GM21576 (cell line): ENCODE data around the gene LUC7L.
A peak's percentile ranks its signal among the peaks of the same experiment; 100 is the strongest.
"Not testable (repeated sequence)": the region's sequence is repeated elsewhere in the genome, so short reads cannot be mapped to it uniquely, and the experiment has no call there.

Experiments used
- ATAC-seq: cut with Tn5 transposase; IDR thresholded peaks from one replicate; pipeline ENCODE4 v1.9.1; 2021; ENCODE audit warnings: mild to moderate bottlenecking, moderate library complexity; ENCODE audit not compliant: unreplicated experiment

LUC7L gene, protein sequence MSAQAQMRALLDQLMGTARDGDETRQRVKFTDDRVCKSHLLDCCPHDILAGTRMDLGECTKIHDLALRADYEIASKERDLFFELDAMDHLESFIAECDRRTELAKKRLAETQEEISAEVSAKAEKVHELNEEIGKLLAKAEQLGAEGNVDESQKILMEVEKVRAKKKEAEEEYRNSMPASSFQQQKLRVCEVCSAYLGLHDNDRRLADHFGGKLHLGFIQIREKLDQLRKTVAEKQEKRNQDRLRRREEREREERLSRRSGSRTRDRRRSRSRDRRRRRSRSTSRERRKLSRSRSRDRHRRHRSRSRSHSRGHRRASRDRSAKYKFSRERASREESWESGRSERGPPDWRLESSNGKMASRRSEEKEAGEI

DNA sequence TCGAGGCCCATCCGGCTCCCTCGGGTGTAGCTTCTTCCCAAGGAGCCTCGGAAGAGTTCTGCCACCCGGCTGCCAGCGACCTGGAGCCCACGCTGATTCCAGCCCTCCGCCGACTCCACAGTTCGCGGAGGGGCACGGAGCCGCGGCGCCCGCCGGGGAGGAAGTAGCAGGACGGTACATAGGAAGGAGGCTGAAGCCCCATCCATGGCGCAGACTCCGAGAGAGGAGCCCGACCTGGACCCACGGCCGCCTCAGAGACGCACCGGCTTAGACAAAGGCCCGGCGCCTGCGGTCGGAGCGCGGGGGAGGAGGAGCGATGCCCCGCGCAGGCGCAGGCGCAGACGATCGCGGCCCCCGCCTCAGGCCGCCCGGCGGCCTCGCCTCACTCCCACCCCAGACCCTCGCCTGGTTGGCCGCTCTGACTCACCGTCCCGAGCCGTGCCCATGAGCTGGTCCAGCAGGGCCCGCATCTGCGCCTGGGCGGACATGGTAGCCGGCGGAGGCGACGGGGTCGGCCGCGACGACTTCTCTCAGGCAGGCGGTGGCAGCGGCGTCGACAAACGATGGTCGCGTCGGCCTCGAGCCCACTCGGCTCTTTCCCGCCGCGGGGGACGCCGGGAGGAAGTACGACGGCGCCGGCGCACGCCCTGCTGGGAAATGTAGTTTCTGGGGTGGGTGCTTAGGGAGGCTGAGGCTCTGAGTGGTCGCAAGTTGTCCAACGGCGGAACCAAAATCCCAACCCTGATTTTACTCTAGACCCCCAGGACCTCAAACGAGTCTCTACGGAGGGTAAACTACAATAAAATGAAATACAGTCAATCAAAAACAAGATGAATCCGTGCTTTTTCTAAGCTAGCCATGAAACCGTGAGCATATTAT lies at the start of gene LUC7L:
TSS of gene LUC7L (minus strand) at position 598 of the 879 bp plus-strand sequence. CDS start at position 488, 110 bp downstream.
- peak; percentile 77 for ATAC-seq

DNA sequence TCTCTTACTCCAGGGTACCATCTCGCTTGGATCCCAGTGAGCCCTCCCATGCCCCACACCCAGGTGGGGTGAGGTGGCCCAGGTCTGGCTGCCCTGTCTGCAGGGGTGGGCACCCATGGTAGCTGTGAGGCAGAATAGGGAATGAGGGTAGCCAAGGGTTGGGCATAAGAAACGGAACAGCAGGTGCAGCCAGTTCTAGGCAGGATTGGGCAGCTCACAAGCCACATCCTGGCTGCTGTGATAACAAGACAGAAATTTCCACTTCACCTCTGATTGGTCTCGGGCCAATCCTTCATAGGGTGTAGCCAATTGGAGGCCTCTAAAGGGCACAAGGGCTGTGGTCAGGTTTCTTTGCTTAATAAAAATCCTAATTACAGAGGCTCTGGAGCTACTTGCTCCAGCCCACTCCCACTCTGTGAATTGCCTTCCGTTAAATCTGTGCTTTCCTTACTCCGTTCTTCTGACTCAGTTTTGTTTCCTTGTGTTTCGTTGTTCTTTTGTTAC lies 49.7 kb upstream of the LUC7L start:
- no peak for ATAC-seq

DNA sequence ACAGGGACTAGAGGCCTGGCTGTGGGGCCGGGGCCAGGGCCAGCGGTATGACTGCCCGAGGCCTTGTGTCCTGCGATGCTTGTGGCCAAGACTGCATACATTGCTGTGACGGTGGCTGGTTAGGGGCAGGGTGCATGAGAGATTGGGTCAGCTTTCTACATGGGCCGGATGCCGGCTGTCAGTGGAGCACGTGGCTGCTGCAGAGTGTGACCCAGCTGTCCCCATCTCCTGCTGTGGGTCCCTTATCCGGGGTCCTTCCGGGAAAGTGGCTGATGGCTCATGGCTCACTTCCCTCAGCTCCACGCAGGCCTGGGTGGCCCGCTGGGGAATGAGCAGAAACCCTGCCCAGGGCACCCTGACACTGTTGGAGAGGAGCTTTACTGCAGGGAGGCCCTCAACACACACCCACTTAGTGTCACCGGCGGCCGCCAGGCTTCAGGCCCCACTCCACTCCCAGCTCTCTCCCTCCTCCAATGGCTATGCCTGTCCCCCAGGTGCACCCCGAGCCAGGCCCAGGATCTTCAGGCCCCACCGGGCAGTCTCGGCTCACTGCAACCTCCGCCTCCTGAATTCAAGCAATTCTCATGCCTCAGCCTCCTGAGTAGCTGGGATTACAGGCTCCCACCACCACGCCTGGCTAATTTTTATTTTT lies 47.3 kb upstream of the LUC7L start:
- no peak for ATAC-seq

DNA sequence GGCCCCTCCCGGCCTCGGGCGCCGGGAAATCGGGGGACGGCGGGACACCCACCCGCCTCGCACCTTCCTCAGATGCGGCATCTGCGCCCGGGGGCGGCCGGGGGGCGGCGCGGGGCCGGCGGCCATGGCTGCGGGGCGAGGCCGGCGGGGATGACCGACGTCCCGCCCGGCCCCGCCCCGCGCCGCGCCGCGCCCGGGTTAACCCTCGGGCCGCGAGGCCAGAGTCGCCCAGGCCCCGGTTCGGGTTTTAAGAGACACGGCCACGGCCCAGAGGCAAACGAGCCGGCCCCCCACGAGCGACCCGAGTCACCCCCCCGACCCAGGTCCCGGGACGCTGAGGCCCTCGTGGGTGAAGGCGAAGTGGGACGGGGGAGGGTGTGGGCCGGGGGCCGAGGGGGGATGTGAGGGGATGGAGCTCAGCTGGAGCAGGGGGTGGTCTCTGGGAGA lies 46.6 kb upstream of the LUC7L start, which contains the start of gene RGS11:
TSS of gene RGS11 (minus strand) at position 159 of the 447 bp plus-strand sequence. CDS start at position 126, 33 bp downstream.
- no peak for ATAC-seq

DNA sequence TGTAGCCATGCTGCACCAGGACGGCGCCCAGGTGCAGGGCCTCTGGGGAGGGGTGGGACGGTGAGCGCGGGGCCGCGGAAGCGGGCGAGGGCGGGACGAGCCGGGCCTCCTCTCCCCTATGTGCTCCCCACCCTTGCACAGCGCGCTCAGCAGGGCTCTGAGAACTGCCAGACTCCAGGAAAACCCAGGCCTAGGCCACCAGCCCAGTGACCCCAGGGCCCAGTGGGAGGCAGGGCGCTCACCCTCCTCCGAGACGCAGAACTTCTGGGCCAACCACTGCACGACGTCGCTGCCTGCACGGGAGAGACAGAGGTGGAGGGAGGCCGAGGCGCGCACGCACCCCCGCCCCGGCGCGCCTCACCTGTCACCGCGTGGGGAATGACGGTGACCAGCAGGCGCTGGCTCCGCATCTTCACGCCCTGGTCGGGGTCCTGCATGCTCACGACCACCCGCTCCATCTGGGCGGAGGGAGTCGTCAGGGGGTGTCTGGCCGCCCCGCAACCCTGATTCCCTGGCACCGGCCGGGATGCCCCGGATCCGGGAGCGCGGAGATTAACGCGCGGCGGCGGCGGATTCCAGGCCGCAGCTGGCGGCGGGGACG lies 45.9 kb upstream of the LUC7L start:
- no peak for ATAC-seq

GRCh38 chr16:273547-274421 lies 44.5 kb upstream of the LUC7L start:
- no peak for ATAC-seq

DNA sequence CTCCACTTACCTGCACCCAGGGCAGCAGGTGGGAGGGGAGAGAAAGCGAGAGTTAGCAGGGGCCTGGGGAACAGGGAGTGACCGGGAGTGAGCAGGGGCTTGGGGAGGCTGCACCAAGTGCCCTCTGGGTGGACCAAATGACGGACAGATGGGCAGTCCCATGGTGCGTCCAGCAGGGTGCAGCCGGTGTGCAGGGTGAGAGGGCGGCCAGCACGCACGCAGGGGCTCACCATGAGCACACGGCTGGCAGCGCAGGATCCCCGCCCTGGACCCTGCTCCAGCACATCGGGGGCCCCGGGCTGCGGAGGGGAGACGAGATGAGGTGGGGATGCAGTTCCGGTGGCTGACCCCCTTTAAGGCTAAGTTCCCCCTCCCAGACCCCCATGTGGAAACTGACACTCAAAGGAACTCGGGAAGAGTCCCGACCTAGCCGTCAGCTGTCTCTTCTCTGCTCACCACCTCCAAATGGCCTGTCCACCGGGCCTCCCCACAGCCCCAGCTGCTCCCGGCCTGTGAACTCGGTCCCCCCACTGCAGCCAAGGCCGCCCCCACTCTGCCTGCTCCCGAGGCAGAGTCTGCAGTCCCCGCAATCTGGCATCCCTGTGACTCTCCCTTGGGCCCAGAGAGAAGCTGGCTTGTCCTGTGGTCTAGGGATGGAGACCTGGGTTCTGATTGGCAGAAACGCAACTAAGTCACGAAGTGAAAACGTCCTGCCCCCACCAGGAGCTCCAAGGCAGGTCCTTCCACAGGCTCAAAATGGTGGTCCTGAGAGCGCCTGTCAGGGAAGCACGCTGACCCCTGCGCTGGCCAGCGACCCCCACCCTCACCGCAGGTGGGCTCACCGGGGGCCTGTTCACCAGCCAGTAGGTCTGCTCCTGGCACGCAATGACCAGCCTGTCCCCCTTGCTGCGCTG lies 43.6 kb upstream of the LUC7L start:
- no peak for ATAC-seq

- ATAC-seq: no peak
Observed at GRCh38 chr16:270381-271255, 41.4 kb upstream of the LUC7L start.

DNA sequence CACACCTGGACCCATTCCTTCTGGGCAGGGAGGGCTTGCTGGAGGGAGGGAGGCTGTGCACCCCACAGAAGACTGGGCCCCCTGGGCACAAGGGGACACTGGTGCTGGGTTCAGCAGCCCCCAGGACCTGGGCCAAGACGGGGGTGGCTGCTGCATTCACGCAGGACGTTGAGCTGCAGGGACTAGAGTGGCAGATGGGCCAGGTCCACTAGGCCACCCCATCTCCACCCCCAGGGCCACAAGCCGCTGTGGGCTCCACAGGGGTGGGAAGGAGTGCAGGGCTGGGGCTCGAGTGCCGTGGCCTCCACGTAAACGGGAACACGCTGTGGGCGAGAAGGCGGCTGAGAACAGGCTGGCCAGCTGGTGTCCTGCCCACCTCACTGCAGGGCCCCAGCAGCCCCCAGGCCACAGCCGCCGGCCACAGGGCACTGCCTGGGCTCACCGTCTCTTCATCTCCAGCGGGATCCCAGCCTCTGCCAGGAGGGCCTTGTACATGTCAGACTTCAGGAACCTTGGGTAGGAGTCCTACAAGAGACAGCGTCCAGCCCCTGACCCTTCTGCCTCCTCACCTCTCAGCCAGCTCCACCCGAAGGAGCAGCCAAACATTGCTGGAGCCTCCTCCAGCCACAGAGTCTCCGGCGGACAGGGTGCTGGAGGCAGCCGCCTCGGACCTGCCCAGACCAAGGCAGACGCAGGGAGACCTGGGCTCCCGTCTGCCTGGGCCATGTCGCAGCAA lies 40.0 kb upstream of the LUC7L start:
- ATAC-seq: no peak

- no peak for ATAC-seq
Observed at GRCh38 chr16:268141-269053, 39.1 kb upstream of the LUC7L start.

GRCh38 chr16:267562-267961 lies 38.3 kb upstream of the LUC7L start:
- ATAC-seq: not testable (repeated sequence)

- ATAC-seq: no peak
Observed at GRCh38 chr16:266258-267164, 37.3 kb upstream of the LUC7L start.

- no peak for ATAC-seq
Observed at GRCh38 chr16:265711-266110, 36.5 kb upstream of the LUC7L start.

DNA sequence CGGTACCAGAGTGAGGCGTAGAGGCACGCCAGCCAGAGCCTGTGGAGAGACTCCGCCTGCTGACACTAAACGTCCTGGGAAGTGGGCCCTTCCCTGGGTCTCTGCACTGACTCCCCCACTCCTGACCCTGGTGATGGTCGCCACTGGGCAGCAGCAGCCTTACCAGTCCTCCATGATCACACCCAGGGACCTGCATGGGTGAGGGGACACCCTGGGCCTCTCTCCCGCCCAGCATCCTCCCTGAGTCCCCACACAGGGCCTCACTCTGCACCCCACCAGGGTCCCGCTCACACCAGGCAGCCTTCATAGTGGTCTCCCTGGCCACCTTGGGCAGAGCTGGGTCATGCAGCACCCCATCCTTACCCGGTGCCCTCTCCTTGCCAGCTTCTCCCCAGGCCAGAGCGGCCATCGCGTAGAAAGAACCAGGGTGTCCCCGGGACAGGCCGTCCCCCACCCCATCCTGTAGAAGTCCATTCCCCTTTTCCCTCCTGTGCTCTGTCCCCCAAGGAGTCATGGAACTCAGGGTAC lies 35.8 kb upstream of the LUC7L start:
- no peak for ATAC-seq
